HepG2 (cell line): ENCODE measurements around the gene CCDC85C. TPM values are rescaled to one million over a fixed set of nuclear protein-coding genes. Genes with fewer than 3 reads are reported as not detected.

Source experiments
- IRF2 ChIP-seq: IDR thresholded peaks from 2 replicates; pipeline ENCODE4 v1.6.1; 2018; ENCODE audit warnings: missing genetic modification reagents, missing compliant biosample characterization
- ZFY ChIP-seq: sonication (generic); formaldehyde crosslinking; IDR thresholded peaks from 2 replicates; pipeline ENCODE4 v1.4.0; 2020; ENCODE audit warnings: missing genetic modification reagents
- ZNF780A ChIP-seq: sonication (generic); formaldehyde crosslinking; IDR thresholded peaks from 2 replicates; pipeline ENCODE4 v1.8.0; 2022; ENCODE audit warnings: mild to moderate bottlenecking, missing genetic modification reagents, moderate library complexity
- polyA plus RNA-seq, 8 experiments: library from polyadenylated mRNA; depleted of rRNA in 3 of 8; stranded (reverse) in 7 of 8; unstranded in 1 of 8; fragments of >200 nt; fragmentation: Illumina TruSeq in 4 of 8; extraction: Trizol in 4 of 8; gene quantifications; 2 replicates each; pipeline versions ENCODE4 v1.2.1 to v1.2.3, GENCODE V29; 2011 to 2016; ENCODE audit warnings: low read depth in 4 of 8, missing spikeins in 1 of 8, mixed read lengths in 1 of 8; ENCODE audit not compliant: insufficient read depth in 1 of 8
- total RNA-seq, 5 experiments: library from RNA; depleted of rRNA; stranded (reverse); fragments of >200 nt; fragmentation: Illumina TruSeq; extraction: Trizol; gene quantifications; 2 replicates each; pipeline ENCODE4 v1.2.3, GENCODE V29; 2016; ENCODE audit warnings: low read depth in 1 of 5
- TF ChIP-seq, protein P1 (sequence below): sonication (generic); formaldehyde crosslinking; IDR thresholded peaks from 2 replicates; pipeline ENCODE4 v1.9.0; 2021; ENCODE audit warnings: mild to moderate bottlenecking, missing genetic modification reagents
- TF ChIP-seq, protein P2 (sequence below): sonication (generic); formaldehyde crosslinking; IDR thresholded peaks from 2 replicates; pipeline ENCODE4 v1.4.0; 2020; ENCODE audit warnings: missing genetic modification reagents
- TF ChIP-seq, protein P3 (sequence below): IDR thresholded peaks from 2 replicates; pipeline ENCODE4 v1.6.1; 2012; ENCODE audit warnings: low read length, improper control_type of control experiment

The CCDC85C gene
- total and polyA plus RNA-seq, 2 of the 13 experiments (the other 11 are each of a cell fraction or from before 2014, with no cell fraction given), result 18.8 to 43.8 TPM

DNA sequence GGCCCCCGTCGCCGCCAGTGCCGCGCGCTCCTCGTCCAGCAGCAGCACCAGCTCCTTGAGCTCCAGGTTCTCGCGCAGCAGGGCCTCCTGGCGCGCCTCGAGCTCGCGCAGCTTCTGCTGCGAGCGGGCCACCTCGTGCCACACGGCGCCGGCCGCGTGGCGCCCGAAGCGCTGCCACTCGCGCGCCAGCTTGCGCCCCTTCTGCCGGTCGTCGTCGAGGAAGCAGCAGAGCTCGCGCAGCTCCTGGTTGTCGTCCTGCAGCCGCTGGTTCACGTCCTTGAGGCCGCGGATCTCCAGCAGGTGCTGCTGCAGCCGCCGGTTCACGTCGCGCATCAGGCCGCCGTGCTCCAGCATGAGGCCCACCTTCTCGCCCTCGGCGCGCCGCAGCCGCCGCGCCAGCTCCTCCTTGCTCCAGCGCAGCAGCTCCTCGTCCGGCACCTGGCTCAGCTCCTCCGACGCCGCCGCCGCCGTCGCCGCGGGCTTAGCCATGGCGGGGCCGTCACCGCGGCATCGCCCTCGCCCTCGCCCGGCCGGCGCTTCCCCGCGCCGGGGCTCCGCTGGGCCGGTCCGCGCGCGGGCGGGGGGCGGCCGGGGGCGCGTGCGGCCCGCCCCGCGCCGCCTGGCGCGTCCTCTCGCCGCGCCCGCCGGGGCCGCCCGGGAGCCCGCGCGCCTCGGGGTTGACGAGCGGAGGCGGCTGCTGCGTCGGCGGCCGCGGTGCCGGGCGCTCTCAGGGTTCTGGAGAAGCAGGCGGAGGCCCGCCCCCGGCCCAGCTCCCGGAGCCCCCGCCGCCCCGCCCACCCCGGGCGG lies at the start of gene CCDC85C (continued):
- TF ChIP-seq, protein P1, sequence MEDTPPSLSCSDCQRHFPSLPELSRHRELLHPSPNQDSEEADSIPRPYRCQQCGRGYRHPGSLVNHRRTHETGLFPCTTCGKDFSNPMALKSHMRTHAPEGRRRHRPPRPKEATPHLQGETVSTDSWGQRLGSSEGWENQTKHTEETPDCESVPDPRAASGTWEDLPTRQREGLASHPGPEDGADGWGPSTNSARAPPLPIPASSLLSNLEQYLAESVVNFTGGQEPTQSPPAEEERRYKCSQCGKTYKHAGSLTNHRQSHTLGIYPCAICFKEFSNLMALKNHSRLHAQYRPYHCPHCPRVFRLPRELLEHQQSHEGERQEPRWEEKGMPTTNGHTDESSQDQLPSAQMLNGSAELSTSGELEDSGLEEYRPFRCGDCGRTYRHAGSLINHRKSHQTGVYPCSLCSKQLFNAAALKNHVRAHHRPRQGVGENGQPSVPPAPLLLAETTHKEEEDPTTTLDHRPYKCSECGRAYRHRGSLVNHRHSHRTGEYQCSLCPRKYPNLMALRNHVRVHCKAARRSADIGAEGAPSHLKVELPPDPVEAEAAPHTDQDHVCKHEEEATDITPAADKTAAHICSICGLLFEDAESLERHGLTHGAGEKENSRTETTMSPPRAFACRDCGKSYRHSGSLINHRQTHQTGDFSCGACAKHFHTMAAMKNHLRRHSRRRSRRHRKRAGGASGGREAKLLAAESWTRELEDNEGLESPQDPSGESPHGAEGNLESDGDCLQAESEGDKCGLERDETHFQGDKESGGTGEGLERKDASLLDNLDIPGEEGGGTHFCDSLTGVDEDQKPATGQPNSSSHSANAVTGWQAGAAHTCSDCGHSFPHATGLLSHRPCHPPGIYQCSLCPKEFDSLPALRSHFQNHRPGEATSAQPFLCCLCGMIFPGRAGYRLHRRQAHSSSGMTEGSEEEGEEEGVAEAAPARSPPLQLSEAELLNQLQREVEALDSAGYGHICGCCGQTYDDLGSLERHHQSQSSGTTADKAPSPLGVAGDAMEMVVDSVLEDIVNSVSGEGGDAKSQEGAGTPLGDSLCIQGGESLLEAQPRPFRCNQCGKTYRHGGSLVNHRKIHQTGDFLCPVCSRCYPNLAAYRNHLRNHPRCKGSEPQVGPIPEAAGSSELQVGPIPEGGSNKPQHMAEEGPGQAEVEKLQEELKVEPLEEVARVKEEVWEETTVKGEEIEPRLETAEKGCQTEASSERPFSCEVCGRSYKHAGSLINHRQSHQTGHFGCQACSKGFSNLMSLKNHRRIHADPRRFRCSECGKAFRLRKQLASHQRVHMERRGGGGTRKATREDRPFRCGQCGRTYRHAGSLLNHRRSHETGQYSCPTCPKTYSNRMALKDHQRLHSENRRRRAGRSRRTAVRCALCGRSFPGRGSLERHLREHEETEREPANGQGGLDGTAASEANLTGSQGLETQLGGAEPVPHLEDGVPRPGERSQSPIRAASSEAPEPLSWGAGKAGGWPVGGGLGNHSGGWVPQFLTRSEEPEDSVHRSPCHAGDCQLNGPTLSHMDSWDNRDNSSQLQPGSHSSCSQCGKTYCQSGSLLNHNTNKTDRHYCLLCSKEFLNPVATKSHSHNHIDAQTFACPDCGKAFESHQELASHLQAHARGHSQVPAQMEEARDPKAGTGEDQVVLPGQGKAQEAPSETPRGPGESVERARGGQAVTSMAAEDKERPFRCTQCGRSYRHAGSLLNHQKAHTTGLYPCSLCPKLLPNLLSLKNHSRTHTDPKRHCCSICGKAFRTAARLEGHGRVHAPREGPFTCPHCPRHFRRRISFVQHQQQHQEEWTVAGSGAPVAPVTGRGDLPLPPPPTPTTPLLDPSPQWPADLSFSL (CRISPR knock-in tag), result no peak
- TF ChIP-seq IRF2, result peak; percentile 19; the same call in 1 of the 2 replicates
- TF ChIP-seq ZFY, result peak; percentile 91
- TF ChIP-seq, protein P2, sequence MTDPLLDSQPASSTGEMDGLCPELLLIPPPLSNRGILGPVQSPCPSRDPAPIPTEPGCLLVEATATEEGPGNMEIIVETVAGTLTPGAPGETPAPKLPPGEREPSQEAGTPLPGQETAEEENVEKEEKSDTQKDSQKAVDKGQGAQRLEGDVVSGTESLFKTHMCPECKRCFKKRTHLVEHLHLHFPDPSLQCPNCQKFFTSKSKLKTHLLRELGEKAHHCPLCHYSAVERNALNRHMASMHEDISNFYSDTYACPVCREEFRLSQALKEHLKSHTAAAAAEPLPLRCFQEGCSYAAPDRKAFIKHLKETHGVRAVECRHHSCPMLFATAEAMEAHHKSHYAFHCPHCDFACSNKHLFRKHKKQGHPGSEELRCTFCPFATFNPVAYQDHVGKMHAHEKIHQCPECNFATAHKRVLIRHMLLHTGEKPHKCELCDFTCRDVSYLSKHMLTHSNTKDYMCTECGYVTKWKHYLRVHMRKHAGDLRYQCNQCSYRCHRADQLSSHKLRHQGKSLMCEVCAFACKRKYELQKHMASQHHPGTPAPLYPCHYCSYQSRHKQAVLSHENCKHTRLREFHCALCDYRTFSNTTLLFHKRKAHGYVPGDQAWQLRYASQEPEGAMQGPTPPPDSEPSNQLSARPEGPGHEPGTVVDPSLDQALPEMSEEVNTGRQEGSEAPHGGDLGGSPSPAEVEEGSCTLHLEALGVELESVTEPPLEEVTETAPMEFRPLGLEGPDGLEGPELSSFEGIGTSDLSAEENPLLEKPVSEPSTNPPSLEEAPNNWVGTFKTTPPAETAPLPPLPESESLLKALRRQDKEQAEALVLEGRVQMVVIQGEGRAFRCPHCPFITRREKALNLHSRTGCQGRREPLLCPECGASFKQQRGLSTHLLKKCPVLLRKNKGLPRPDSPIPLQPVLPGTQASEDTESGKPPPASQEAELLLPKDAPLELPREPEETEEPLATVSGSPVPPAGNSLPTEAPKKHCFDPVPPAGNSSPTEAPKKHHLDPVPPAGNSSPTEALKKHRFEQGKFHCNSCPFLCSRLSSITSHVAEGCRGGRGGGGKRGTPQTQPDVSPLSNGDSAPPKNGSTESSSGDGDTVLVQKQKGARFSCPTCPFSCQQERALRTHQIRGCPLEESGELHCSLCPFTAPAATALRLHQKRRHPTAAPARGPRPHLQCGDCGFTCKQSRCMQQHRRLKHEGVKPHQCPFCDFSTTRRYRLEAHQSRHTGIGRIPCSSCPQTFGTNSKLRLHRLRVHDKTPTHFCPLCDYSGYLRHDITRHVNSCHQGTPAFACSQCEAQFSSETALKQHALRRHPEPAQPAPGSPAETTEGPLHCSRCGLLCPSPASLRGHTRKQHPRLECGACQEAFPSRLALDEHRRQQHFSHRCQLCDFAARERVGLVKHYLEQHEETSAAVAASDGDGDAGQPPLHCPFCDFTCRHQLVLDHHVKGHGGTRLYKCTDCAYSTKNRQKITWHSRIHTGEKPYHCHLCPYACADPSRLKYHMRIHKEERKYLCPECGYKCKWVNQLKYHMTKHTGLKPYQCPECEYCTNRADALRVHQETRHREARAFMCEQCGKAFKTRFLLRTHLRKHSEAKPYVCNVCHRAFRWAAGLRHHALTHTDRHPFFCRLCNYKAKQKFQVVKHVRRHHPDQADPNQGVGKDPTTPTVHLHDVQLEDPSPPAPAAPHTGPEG (CRISPR knock-in tag), result peak; percentile 98
- 0 out of 2 replicates have a peak, but pooled peaks have one; percentile 84 for TF ChIP-seq ZNF780A (CRISPR knock-in tag)
- TF ChIP-seq, protein P3, sequence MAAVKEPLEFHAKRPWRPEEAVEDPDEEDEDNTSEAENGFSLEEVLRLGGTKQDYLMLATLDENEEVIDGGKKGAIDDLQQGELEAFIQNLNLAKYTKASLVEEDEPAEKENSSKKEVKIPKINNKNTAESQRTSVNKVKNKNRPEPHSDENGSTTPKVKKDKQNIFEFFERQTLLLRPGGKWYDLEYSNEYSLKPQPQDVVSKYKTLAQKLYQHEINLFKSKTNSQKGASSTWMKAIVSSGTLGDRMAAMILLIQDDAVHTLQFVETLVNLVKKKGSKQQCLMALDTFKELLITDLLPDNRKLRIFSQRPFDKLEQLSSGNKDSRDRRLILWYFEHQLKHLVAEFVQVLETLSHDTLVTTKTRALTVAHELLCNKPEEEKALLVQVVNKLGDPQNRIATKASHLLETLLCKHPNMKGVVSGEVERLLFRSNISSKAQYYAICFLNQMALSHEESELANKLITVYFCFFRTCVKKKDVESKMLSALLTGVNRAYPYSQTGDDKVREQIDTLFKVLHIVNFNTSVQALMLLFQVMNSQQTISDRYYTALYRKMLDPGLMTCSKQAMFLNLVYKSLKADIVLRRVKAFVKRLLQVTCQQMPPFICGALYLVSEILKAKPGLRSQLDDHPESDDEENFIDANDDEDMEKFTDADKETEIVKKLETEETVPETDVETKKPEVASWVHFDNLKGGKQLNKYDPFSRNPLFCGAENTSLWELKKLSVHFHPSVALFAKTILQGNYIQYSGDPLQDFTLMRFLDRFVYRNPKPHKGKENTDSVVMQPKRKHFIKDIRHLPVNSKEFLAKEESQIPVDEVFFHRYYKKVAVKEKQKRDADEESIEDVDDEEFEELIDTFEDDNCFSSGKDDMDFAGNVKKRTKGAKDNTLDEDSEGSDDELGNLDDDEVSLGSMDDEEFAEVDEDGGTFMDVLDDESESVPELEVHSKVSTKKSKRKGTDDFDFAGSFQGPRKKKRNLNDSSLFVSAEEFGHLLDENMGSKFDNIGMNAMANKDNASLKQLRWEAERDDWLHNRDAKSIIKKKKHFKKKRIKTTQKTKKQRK, result no peak
- TF ChIP-seq, all 625 proteins: peak for 351
